KBM-7 (cell line): ENCODE data around the gene RNF151.

Experiments
- DNase-seq: peaks from one replicate; pipeline ENCODE4 v3.0.0-alpha.2; 2015
- in situ Hi-C: fragments of 300-500 bp; cut with MboI; formaldehyde crosslinking; loops from 2 replicates; pipeline ENCODE4 v1.14.3; 2020; ENCODE audit warnings: low sequenced_read_pairs, low pct_unique_long_range_greater_than_20kb, mixed read lengths

Gene RNF151

GRCh38 chr16:1987198-1987597 is 20.5 kb downstream of the RNF151 start:
- in situ Hi-C loops: no loop called here
- no peak for DNase-seq

GRCh38 chr16:1989209-1990100 is 22.8 kb downstream of the RNF151 start, which contains the start of gene SYNGR3:
SYNGR3 (plus strand) TSS chr16:1989970; CDS start chr16:1990103, 133 bp downstream.
- DNase-seq: no peak
- in situ Hi-C loops: no loop called here

- DNase-seq: no peak
- in situ Hi-C loops: no loop called here
Observed at GRCh38 chr16:1990101-1990350, 23.4 kb downstream of the RNF151 start.

GRCh38 chr16:1990351-1991134 is 23.9 kb downstream of the RNF151 start:
- no peak for DNase-seq
- in situ Hi-C loops: no loop called here

- in situ Hi-C loops: no loop called here
- DNase-seq: no peak
Observed at GRCh38 chr16:1991135-1991551, 24.5 kb downstream of the RNF151 start.

GRCh38 chr16:1991588-1991947 is 24.9 kb downstream of the RNF151 start:
- in situ Hi-C loops: no loop called here
- DNase-seq: no peak

- in situ Hi-C loops: no loop called here
- no peak for DNase-seq
Observed at GRCh38 chr16:1991948-1992703, 25.5 kb downstream of the RNF151 start.

GRCh38 chr16:1992704-1993317 is 26.2 kb downstream of the RNF151 start:
- DNase-seq: no peak
- in situ Hi-C loops: no loop called here

- in situ Hi-C loops: no loop called here
- DNase-seq: no peak
Observed at GRCh38 chr16:1993731-1994131, 27.1 kb downstream of the RNF151 start.

- no peak for DNase-seq
- in situ Hi-C loops: no loop called here
Observed at GRCh38 chr16:1997494-1998359, 31.1 kb downstream of the RNF151 start.

- no peak for DNase-seq
- in situ Hi-C loops: no loop called here
Observed at GRCh38 chr16:1998360-1998835, 31.7 kb downstream of the RNF151 start.

- in situ Hi-C loops: no loop called here
- DNase-seq: no peak
Observed at GRCh38 chr16:1998852-1999801, 32.5 kb downstream of the RNF151 start.

- no peak for DNase-seq
- in situ Hi-C loops: no loop called here
Observed at GRCh38 chr16:1999866-2000514, 33.3 kb downstream of the RNF151 start.

GRCh38 chr16:2001035-2001434 is 34.4 kb downstream of the RNF151 start:
- in situ Hi-C loops: no loop called here

GRCh38 chr16:2001456-2002355 is 35.0 kb downstream of the RNF151 start:
- DNase-seq: no peak
- in situ Hi-C loops: no loop called here

More at GRCh38 chr16:2001035-2001434, 34.4 kb downstream of the RNF151 start:
- DNase-seq: no peak
